DMS153 (cell line): ENCODE data around the gene KRTCAP2.
A peak's percentile ranks its signal among the peaks of the same experiment; 100 is the strongest.

Experiments used
- DNase-seq: peaks from one replicate; lab custom pipeline; 2025; lab: John Stamatoyannopoulos, UW

KRTCAP2 gene

DNA sequence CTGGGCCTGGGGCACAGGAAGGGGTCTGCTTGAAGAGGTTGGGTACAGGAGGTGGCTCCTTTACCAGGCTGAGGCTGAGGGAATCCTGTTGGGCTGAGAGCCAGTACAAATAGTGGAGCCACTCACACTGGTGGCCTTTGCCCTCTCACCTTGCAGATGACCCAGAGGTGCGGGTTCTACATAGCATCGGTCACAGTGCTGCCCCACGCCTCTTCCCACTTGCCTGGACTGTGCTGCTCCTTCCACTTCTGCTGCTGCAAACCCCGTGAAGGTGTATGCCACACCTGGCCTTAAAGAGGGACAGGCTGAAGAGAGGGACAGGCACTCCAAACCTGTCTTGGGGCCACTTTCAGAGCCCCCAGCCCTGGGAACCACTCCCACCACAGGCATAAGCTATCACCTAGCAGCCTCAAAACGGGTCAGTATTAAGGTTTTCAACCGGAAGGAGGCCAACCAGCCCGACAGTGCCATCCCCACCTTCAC is 39.3 kb downstream of the KRTCAP2 start:
- no peak for DNase-seq

GRCh38 chr1:155131856-155132255 is 41.2 kb downstream of the KRTCAP2 start:
- no peak for DNase-seq

DNA sequence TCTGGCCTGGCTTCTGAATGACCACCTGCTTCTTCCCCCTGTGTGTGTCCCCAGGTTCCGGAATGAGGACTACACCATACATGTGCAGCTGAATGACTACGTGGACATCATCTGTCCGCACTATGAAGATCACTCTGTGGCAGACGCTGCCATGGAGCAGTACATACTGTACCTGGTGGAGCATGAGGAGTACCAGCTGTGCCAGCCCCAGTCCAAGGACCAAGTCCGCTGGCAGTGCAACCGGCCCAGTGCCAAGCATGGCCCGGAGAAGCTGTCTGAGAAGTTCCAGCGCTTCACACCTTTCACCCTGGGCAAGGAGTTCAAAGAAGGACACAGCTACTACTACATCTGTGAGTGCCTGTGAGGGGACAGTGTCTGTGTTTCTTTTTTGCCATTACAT is 41.8 kb downstream of the KRTCAP2 start:
- no peak for DNase-seq

GRCh38 chr1:155130272-155131006 is 42.7 kb downstream of the KRTCAP2 start:
- DNase-seq: no peak

DNA sequence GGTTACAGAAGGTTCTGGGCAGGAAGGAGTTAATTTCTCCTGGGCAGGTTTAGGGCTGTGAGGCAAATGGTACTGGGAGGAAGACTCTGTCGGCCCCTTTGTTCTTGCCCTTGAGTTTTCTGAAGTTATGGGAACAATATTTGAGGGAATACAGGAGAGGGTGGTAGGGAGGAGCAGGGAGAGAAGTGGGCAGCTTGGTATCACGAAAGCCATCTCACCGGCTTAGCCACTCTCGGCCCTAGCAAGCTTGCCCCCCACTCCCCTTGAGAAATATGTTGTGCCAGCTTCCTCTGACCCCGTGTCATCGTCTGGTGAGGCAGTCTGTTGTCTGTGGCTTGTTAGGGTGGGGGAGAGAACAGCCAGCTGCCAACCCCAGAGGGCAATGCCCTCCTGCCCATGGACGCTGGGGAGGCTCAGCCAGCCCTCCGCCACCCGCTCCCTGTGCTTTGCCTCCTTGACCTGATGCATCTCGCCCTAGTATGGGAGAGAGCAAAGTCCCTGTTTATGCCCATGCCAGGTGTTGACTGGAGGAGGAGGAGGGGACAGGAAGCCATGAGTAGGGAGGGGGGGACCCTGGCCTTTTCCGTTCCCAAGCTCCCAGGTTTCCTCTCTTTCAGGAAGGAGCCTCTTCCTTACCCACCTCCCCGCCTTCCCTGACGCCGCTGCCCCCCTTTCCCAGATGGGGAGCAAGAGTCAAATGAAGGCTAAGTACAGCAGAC is 44.2 kb downstream of the KRTCAP2 start:
- DNase-seq: peak; percentile 75

DNA sequence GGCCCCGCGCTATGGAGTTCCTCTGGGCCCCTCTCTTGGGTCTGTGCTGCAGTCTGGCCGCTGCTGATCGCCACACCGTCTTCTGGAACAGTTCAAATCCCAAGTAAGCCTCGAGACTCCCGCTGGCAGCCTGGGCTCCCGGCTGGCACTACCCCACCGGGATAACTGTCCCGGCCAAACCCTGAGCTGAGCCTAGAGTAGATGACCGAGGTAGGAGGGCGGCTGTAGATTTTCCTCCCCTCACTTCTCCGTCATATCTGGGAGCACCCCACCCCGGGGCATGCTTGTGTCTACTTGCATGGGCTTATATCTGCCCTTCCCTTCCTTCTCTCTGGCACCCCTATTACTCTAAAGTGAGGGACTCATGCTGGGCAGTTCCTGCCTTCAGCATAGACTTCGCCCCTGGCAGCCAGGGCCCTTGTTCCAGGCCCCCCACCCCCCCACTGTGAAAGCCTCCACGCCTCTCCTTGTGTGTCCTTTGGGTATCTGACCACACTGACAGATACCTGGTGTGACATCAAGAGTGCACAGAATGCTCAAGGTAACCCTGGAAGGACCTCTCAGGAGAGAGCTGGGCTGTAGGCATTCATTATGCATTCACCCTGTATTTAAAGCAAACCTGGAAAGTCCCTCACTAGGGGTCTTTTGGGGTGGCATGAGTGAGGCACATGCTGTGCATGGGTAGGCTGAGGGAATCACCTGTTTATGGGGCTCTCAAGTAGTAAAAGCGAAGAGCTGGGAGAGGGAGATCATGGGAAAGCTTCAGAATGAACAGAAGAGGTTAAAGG is 44.9 kb downstream of the KRTCAP2 start:
- DNase-seq: no peak

DNA sequence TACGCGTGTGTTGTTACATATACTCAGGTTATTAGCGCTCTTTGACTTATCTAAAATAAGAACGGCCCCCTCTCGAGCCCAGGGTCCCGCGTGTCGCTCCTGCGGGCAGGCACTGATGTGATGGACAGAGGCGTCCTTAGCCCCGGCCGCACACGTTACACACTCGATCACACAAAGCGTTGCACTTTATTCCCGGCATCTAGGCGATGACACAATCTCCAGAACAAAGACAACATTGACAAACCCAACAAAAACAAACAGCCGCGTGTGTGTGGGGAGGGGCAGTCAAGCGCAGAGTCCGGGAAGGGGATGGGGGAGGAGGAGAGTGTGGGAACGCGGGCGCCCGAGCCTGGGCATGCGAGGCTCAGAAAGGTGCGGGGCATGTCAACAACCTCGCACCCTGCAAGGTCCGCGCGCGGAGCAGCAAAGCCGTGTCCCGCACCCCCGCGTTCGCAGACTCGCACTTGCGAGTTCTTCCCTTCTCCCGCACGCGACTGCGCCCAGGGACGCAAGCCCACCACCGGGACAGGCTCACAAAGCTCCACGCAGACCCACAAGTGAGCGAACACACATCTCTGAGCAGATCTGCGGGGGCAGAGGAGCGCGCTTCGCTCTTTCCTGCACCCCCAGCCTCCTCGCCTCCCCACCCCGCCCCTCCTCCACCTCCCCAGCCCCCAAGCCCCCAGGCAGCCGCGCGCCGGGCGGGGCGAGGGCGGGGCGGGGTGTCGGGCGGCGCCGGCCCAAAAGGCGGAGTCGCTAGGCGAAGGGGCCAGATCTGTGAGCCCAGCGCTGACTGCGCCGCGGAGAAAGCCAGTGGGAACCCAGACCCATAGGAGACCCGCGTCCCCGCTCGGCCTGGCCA is 45.8 kb downstream of the KRTCAP2 start, which contains the start of gene EFNA1:
TSS of gene EFNA1 (plus strand) at position 772 of the 862 bp plus-strand sequence. CDS start 102 bp downstream, outside the sequence.
- DNase-seq: peak; percentile 70

- DNase-seq: peak; percentile 70
These were observed 46.5 kb downstream of the KRTCAP2 start for GRCh38 chr1:155126556-155127104.

- no peak for DNase-seq
These were observed 47.1 kb downstream of the KRTCAP2 start for GRCh38 chr1:155125946-155126555.

DNA sequence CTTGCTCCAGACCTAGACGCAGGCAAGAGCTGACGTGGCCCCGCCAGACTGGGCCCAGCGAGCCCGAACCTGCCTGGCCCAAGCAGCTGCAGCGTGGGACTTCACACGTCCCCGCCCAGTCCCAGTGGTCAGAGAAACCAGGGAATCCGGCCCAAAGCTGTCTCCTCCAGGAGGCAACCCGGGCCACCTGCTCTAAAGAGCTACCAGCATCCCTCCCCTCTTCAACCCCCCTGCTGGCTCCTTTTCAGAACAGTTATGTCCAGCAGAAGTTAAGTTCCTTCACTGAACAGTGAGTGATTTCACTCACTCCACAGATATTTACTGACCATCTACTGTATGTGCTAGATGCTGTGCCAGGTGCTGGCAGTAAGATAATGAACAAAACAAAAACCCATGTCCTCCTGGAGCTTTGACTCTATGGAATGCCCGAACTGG is 47.6 kb downstream of the KRTCAP2 start:
- DNase-seq: no peak

GRCh38 chr1:155124503-155125463 is 48.3 kb downstream of the KRTCAP2 start:
- no peak for DNase-seq

- no peak for DNase-seq
These were observed 49.3 kb downstream of the KRTCAP2 start for GRCh38 chr1:155123801-155124200.

- no peak for DNase-seq
These were observed 50.8 kb downstream of the KRTCAP2 start for GRCh38 chr1:155122308-155122707.

DNA sequence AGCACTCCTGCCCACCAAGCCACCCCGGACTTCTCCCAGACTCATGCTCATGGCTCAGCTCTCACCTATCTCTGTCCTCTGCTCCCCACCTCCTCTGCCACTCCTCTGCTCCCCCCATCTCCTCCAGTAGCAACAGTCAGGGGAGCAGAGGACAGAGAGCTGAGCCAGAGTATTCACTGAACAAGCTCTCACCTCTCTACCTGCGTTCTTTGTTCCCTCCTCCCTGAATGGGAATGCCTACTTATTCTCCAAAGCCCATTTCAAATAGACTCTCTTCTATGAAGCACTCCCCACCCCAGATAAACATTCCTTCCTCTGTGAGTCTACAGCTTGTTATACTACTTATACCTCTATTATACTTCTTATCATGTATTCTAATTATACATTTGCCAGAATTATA is 51.9 kb downstream of the KRTCAP2 start:
- DNase-seq: no peak

DNA sequence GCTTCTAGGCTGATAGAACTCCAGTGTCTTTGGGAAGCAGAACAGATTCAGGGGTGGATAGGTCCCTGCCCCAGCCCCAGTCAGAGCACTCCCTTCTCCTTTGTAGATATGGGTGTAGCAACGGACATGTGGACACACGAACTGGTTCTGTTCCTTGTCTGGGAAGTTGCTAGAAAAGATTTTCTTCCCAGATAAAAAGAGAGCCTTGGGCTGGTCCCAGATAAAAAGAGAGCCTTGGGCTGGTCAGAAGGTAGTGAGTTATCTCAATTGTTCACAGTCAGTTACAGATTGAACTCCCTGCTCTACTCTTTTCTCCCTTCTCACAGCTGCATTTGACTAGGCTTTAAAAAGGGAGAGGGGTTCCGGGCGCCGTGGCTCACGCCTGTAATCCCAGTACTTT is 52.9 kb downstream of the KRTCAP2 start:
- DNase-seq: no peak
